ENCODE measurements around the gene ARMH4.

Gene ARMH4

DNA sequence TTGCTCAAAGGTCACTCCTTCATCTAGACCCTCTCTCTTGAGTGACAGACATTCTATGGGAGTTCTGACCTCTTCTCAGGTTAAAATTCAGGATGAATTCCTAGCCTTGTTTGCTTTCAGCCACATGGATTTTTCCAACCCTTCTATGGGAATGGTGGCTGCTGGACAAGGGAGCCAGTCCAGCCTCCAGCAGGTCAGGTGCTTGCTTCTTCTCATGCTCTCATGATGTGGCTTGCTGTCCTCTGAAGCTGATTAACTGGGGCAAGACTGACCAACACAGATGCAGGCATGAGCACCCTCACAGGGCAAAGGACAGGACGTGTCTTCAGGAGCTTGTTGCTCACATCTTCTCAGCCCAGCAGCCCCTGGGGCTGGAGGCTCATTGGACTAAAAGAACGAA, 188.9 kb downstream of the ARMH4 start:
- DNase-seq (ENCODE audit: low spot score): no peak

- peak; percentile 81 for DNase-seq (ENCODE audit: low spot score)
These were observed 189.5 kb downstream of the ARMH4 start for GRCh38 chr14:57962325-57963035.

- no peak for DNase-seq (ENCODE audit: low spot score)
These were observed 190.3 kb downstream of the ARMH4 start for GRCh38 chr14:57961786-57962060.

- DNase-seq (ENCODE audit: low spot score): no peak
These were observed 190.8 kb downstream of the ARMH4 start for GRCh38 chr14:57960946-57961785.

DNA sequence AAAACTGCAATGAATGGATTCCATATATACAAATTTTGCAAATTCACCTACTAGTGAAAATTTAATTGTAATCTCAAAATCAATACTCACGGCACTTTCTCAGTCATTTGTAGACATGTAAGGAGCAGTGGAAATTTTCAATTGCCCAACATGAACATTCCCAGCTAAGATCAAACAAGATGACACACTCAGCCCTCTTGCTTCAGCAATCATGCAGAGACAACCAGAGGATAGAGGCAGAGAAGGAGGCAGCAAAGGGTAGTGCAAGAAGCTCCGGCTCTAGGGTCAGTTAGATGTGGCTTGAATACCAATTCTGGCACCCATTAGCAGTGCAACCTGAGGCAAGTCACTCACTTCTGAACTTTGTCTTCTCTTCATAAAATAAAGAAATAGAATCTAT, 194.6 kb downstream of the ARMH4 start:
- DNase-seq (ENCODE audit: low spot score): no peak

Small RNAs within 50 kb of the gene (small RNA-seq; reads per million reads assigned to genes)
- gene RN7SL598P: 0 to 0.09 reads per million in 2 experiments

All from SK-N-DZ (cell line).